H9 (cell line): ENCODE results near the gene CEP192. TPM values are rescaled to one million over a fixed set of nuclear protein-coding genes. Genes with fewer than 3 reads are reported as not detected.

ENCODE experiments used
- DNase-seq: peaks from one replicate; pipeline ENCODE4 v3.0.0-alpha.2; 2017
- H2AFZ ChIP-seq: one replicate; pipeline ENCODE4 v1.6.1; 2013; ENCODE audit warnings: mild to moderate bottlenecking, low read length, control low read depth, moderate library complexity
- H2AK5ac ChIP-seq: 2 replicates; pipeline ENCODE4 v1.6.1; 2013; ENCODE audit warnings: low read length, control low read depth, mixed read lengths; ENCODE audit not compliant: insufficient read length
- H2BK120ac ChIP-seq: one replicate; pipeline ENCODE4 v1.6.1; 2013; ENCODE audit warnings: low read depth, mild to moderate bottlenecking, low read length, control low read depth, inconsistent platforms; ENCODE audit not compliant: poor library complexity, severe bottlenecking
- H2BK12ac ChIP-seq: 2 replicates; pipeline ENCODE4 v1.6.1; 2013; ENCODE audit warnings: low read length, control low read depth, mixed read lengths, low read depth; ENCODE audit not compliant: insufficient read length
- H2BK15ac ChIP-seq: 2 replicates; pipeline ENCODE4 v1.6.1; 2013; ENCODE audit warnings: low read depth, low read length, control low read depth
- H2BK20ac ChIP-seq: one replicate; pipeline ENCODE4 v1.6.1; 2013; ENCODE audit warnings: low read depth, mild to moderate bottlenecking, low read length, control low read depth, inconsistent platforms; ENCODE audit not compliant: poor library complexity, severe bottlenecking
- H2BK5ac ChIP-seq: 2 replicates; pipeline ENCODE4 v1.6.1; 2013; ENCODE audit warnings: low read length, control low read depth, mixed read lengths; ENCODE audit not compliant: insufficient read length
- H3K14ac ChIP-seq: 2 replicates; pipeline ENCODE4 v1.6.1; 2013; ENCODE audit warnings: low read length, control low read depth; ENCODE audit not compliant: insufficient read depth
- H3K18ac ChIP-seq: 2 replicates; pipeline ENCODE4 v1.6.1; 2013; ENCODE audit warnings: low read depth, mild to moderate bottlenecking, mixed read lengths, low read length, control low read depth; ENCODE audit not compliant: insufficient read length
- H3K23ac ChIP-seq: 2 replicates; pipeline ENCODE4 v1.6.1; 2013; ENCODE audit warnings: low read length, control low read depth, mixed read lengths, low read depth; ENCODE audit not compliant: insufficient read length
- H3K23me2 ChIP-seq: 2 replicates; pipeline ENCODE4 v1.6.1; 2013; ENCODE audit warnings: low read depth, mild to moderate bottlenecking, mixed read lengths, low read length, control low read depth; ENCODE audit not compliant: insufficient read length, poor library complexity, severe bottlenecking
- H3K27ac ChIP-seq: 2 replicates; pipeline ENCODE4 v1.5.1; 2013; ENCODE audit warnings: low read length, control low read depth, mixed read lengths, low read depth; ENCODE audit not compliant: insufficient read length
- H3K27me3 ChIP-seq: 2 replicates; pipeline ENCODE4 v1.6.1; 2013; ENCODE audit warnings: low read length, control low read depth, inconsistent platforms; ENCODE audit not compliant: insufficient read depth
- H3K4ac ChIP-seq: 2 replicates; pipeline ENCODE4 v1.6.1; 2013; ENCODE audit warnings: low read depth, mild to moderate bottlenecking, control low read depth, inconsistent platforms, low read length, moderate library complexity
- H3K4me1 ChIP-seq: 2 replicates; pipeline ENCODE4 v1.6.1; 2013; ENCODE audit warnings: low read length, control low read depth, inconsistent platforms; ENCODE audit not compliant: insufficient read depth
- H3K4me2 ChIP-seq: 2 replicates; pipeline ENCODE4 v1.6.1; 2013; ENCODE audit warnings: low read length, control low read depth, mixed read lengths; ENCODE audit not compliant: insufficient read length, insufficient read depth
- H3K56ac ChIP-seq: 2 replicates; pipeline ENCODE4 v1.6.1; 2013; ENCODE audit warnings: low read depth, mild to moderate bottlenecking, mixed read lengths, low read length, control low read depth; ENCODE audit not compliant: insufficient read length
- H3K79me1 ChIP-seq: 2 replicates; pipeline ENCODE4 v1.6.1; 2013; ENCODE audit warnings: low read depth, mild to moderate bottlenecking, moderate library complexity, low read length, control low read depth, inconsistent platforms; ENCODE audit not compliant: insufficient read depth, poor library complexity, severe bottlenecking
- H3K79me2 ChIP-seq: 2 replicates; pipeline ENCODE4 v1.6.1; 2013; ENCODE audit warnings: low read length, control low read depth, inconsistent platforms; ENCODE audit not compliant: insufficient read depth
- H3K9ac ChIP-seq: 2 replicates; pipeline ENCODE4 v1.6.1; 2013; ENCODE audit warnings: low read length, control low read depth, mixed read lengths; ENCODE audit not compliant: insufficient read length; ENCODE audit errors: extremely low read depth
- H3K9me3 ChIP-seq: one replicate; pipeline ENCODE4 v1.6.1; 2013; ENCODE audit warnings: low read depth, low read length, inconsistent platforms; ENCODE audit not compliant: control insufficient read depth
- H3T11ph ChIP-seq: one replicate; pipeline ENCODE4 v1.6.1; 2013; ENCODE audit warnings: mild to moderate bottlenecking, low read length, control low read depth, inconsistent platforms
- H4K20me1 ChIP-seq: one replicate; pipeline ENCODE4 v1.6.1; 2013; ENCODE audit not compliant: control insufficient read depth, insufficient read length, insufficient read depth
- H4K5ac ChIP-seq: 2 replicates; pipeline ENCODE4 v1.6.1; 2013; ENCODE audit warnings: low read depth, mild to moderate bottlenecking, mixed read lengths, low read length, control low read depth; ENCODE audit not compliant: insufficient read length
- H4K8ac ChIP-seq: replicated peaks from 2 replicates; pipeline ENCODE4 v1.6.1; 2013; ENCODE audit warnings: low read length, control low read depth, mixed read lengths, low read depth; ENCODE audit not compliant: insufficient read length
- H4K91ac ChIP-seq: 2 replicates; pipeline ENCODE4 v1.6.1; 2013; ENCODE audit warnings: low read depth, mild to moderate bottlenecking, moderate library complexity, mixed read lengths, low read length, control low read depth; ENCODE audit not compliant: insufficient read length
- H3K27ac Mint-ChIP-seq, 3 experiments: 2 replicates in 2 of 3; 3 replicates in 1 of 3; pipeline ENCODE4 v1.8.0; 2020 to 2021; ENCODE audit warnings: mixed read lengths in 3 of 3, mild to moderate bottlenecking in 1 of 3, moderate library complexity in 1 of 3
- H3K27me3 Mint-ChIP-seq: 2 replicates; pipeline ENCODE4 v1.8.0; 2021; ENCODE audit warnings: low read depth, mild to moderate bottlenecking, moderate library complexity, mixed read lengths
- H3K36me3 Mint-ChIP-seq, 3 experiments: 2 replicates in 2 of 3; 3 replicates in 1 of 3; pipeline ENCODE4 v1.8.0; 2020 to 2021; ENCODE audit warnings: low read depth in 3 of 3, mixed read lengths in 3 of 3; ENCODE audit not compliant: insufficient read depth in 1 of 3
- H3K4me1 Mint-ChIP-seq, 2 experiments: 2 replicates each; pipeline ENCODE4 v1.8.0; 2020; ENCODE audit warnings: mixed read lengths in 2 of 2
- H3K4me3 Mint-ChIP-seq, 2 experiments: 2 replicates in 1 of 2; 3 replicates in 1 of 2; pipeline ENCODE4 v1.8.0; 2020 to 2021; ENCODE audit warnings: mild to moderate bottlenecking in 2 of 2, mixed read lengths in 2 of 2, moderate library complexity in 1 of 2
- H3K9me3 Mint-ChIP-seq, 2 experiments: 2 replicates in 1 of 2; 3 replicates in 1 of 2; pipeline ENCODE4 v1.8.0; 2020; ENCODE audit warnings: mild to moderate bottlenecking in 2 of 2, mixed read lengths in 2 of 2, moderate library complexity in 1 of 2
- WGBS: extraction: QIAGEN DNeasy Blood & Tissue Kit; methylation state at CpG from one replicate; pipeline ENCODE4 v1.1.7; 2013; ENCODE audit warnings: missing lambda C conversion rate, low lambda C conversion rate, mixed read lengths; ENCODE audit not compliant: insufficient read length; ENCODE audit errors: extremely low coverage; 5-methylcytosine and 5-hydroxymethylcytosine counted together
- total RNA-seq: library from RNA; stranded (reverse); gene quantifications from 2 replicates; pipeline ENCODE4 v1.2.1, GENCODE V29; 2021
- TF ChIP-seq, protein P1 (sequence below): fragments of 200-600 bp; sonication (generic); conservative IDR thresholded peaks from 3 replicates; pipeline ENCODE4 v1.8.0; 2021; ENCODE audit warnings: antibody characterized with exemption, mild to moderate bottlenecking

The CEP192 gene
- total RNA-seq, 1 experiment from 2014 or later = 23.5 TPM

DNA sequence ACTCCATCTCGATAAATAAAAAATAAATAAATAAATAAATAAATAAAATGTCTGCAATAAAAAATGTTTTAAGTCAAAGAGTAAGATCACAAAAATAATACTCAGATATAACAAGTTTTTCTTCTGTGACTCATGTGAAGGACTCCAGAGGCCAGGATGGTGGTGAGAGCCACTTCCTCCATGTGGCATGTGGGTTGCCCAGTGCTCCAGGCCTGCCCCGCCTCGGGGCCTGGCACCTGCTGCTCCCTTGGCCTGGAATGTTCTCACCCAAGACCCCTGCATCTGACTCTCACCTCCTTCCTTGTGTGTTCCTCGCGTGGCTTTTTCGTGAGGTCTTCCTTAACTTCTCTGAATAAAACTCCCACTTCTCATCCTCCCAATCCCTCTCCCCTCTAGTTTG lies 150.0 kb downstream of the CEP192 start:
- Mint-ChIP-seq H3K27me3 (peaks cover 33% of the 10 kb centered on the region), H3K4me1 (peaks cover 5 to 8% of the 10 kb centered on the region in 2 experiments; a peak in 3 of 4 replicates), H3K9me3 (peaks cover 14 to 18% of the 10 kb centered on the region in 2 experiments), H3K4me3 (no peak overlapping the region), H3K27ac (peak overlapping the region in 1 of 3 experiments; percentile 59; a peak in 1 of 7 replicates), H3K36me3 (peaks cover 0 to 4% (median 3%) of the 10 kb centered on the region in 3 experiments; a peak in 4 of 7 replicates)
- H3K79me2 ChIP-seq = no peaks in the 10 kb centered on the region
- no peak overlapping the region for H3K56ac ChIP-seq
- no peaks in the 10 kb centered on the region for H3K9me3 ChIP-seq
- no peaks in the 10 kb centered on the region for H4K20me1 ChIP-seq
- H2BK20ac ChIP-seq = no peak overlapping the region
- no peak overlapping the region for H4K8ac ChIP-seq
- H3K9ac ChIP-seq = no peak overlapping the region
- H2BK12ac ChIP-seq = no peak overlapping the region
- no peak overlapping the region for H4K5ac ChIP-seq
- no peak overlapping the region for H2BK5ac ChIP-seq
- no peak overlapping the region for H3T11ph ChIP-seq
- no peak overlapping the region for H4K91ac ChIP-seq
- H3K4me2 ChIP-seq = no peak overlapping the region
- TF ChIP-seq, protein P1, sequence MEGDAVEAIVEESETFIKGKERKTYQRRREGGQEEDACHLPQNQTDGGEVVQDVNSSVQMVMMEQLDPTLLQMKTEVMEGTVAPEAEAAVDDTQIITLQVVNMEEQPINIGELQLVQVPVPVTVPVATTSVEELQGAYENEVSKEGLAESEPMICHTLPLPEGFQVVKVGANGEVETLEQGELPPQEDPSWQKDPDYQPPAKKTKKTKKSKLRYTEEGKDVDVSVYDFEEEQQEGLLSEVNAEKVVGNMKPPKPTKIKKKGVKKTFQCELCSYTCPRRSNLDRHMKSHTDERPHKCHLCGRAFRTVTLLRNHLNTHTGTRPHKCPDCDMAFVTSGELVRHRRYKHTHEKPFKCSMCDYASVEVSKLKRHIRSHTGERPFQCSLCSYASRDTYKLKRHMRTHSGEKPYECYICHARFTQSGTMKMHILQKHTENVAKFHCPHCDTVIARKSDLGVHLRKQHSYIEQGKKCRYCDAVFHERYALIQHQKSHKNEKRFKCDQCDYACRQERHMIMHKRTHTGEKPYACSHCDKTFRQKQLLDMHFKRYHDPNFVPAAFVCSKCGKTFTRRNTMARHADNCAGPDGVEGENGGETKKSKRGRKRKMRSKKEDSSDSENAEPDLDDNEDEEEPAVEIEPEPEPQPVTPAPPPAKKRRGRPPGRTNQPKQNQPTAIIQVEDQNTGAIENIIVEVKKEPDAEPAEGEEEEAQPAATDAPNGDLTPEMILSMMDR = no peak
- no peak overlapping the region for H3K27ac ChIP-seq
- H2AFZ ChIP-seq = no peak overlapping the region
- no peaks in the 10 kb centered on the region for H3K79me1 ChIP-seq
- H3K18ac ChIP-seq = no peak overlapping the region
- H2AK5ac ChIP-seq = no peak overlapping the region
- H3K27me3 ChIP-seq = peaks cover 2% of the 10 kb centered on the region; the same call in 1 of the 2 replicates
- H2BK15ac ChIP-seq = no peak overlapping the region
- no peak overlapping the region for H3K23ac ChIP-seq
- DNase-seq = no peak
- H3K4me1 ChIP-seq = no peaks in the 10 kb centered on the region
- WGBS = no CpG with 5 or more reads among the region's 6 CpGs
- H3K23me2 ChIP-seq = peaks cover 8% of the 10 kb centered on the region
- no peak overlapping the region for H2BK120ac ChIP-seq
- H3K4ac ChIP-seq = no peak overlapping the region
- no peak overlapping the region for H3K14ac ChIP-seq
